ENCODE data around the gene IFITM5.

Gene IFITM5

GRCh38 chr11:297586-298405 lies 1.5 kb downstream of the IFITM5 start:
- no peak overlapping the region for H3K4me3 ChIP-seq (ENCODE audit: low read depth, low read length)
- no peak for DNase-seq (ENCODE audit: low read depth)

DNA sequence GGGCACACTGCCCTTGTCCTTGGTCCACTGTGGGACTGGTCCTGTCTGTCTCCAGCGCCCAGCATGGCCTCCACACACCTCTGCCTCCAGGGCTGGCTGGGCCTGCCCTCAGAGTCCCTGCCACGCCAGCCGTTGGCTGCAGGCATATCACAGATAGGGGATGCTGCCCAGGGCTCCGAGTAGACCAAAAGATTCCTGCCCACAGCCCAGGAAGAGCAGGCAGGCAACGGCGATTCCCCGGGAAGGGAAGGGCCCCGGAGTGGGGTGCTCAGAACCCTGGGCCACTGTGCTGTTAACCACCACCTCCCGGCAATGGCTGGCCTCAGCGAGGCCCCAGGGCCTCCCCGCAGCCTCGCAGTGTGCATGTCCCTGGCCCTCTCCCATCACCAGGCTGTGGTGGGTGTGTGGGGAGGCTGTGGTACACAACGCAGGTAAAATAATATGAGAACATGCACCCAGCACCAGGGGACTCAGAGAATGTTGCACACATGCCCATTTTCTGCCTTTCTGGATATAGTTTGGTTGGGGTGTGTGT lies 2.2 kb downstream of the IFITM5 start:
- DNase-seq (ENCODE audit: low read depth) = no peak
- no peak overlapping the region for H3K4me3 ChIP-seq (ENCODE audit: low read depth, low read length)

DNA sequence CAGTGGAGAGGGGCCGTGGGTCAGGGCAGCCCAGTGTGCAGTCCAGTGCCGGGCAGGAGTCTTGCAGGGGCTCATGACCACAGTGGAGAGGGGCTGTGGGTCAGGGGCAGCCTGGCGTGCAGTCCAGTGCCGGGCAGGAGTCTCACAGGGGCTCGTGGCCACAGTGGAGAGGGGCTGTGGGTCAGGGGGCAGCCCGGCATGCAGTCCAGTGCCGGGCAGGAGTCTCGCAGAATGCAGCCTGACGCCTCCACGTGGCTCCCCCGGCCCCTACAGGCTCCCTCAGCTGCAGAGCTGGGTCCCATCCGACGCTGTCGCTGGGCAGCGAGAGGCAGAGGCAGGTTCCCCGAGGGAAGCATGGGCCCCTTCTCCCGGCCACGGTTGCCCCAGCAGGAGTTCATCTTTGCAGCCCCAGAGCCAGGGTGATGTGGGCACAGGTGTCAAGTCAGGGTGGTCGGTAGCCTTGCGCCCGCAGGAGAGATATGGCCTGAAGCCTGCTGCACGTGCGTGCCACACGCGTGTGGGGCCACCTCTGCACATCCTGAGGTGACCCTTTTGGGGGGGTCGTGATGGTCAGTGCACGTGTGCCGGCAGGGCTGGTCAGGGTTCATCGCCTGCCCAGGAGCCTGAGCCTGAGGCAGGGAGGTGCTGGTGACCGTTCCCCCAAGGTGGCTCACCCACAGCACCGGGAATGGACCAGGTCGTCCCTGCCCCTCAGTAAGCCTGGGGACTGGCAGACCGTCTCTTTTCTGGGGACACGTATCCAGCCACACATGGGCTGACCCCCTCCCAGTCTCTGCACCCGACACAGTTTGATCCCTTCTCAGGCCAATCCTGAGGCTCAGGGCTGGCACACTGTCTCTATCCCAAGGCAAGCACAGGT lies 2.9 kb downstream of the IFITM5 start:
- no peak overlapping the region for H3K4me3 ChIP-seq (ENCODE audit: low read depth, low read length)
- no peak for DNase-seq (ENCODE audit: low read depth)

- no peak overlapping the region for H3K4me3 ChIP-seq (ENCODE audit: low read depth, low read length)
- no peak for DNase-seq (ENCODE audit: low read depth)
Observed at GRCh38 chr11:295351-296170, 3.8 kb downstream of the IFITM5 start.

- no peak overlapping the region for H3K4me3 ChIP-seq (ENCODE audit: low read depth, low read length)
- DNase-seq (ENCODE audit: low read depth) = no peak
Observed at GRCh38 chr11:294780-295179, 4.5 kb downstream of the IFITM5 start.

DNA sequence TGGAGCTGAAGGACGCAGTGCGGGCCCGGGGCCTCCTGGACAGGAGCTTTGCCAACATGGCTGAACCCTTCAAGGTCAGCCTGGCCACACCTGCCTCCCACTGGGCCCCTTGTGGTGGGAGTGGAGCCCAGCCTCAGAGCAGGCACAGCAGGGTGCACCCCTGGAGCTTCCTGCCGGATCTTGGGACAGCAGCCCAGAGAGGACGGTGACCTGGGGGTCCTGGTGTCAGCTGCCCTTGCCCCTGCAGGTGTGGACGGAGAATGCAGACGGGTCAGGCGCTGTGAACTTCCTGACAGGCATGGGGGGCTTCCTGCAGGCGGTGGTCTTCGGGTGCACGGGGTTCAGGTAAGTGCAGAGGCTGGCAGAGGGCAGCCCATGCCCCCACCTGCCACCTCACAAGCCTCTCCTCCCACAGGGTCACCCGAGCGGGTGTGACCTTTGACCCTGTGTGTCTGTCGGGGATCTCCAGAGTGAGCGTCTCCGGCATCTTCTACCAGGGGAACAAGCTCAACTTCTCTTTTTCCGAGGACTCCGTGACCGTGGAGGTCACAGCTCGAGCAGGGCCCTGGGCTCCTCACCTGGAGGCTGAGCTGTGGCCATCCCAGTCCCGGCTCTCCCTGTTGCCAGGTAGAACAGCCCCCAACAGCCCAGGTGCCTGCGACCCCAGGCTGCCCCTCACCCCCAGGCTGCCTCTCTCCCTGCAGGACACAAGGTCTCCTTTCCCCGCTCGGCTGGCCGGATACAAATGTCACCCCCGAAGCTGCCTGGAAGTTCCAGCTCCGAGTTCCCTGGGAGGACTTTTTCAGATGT lies 5.3 kb downstream of the IFITM5 start:
- no peak overlapping the region for H3K4me3 ChIP-seq (ENCODE audit: low read depth, low read length)
- no peak for DNase-seq (ENCODE audit: low read depth)

- no peak for DNase-seq (ENCODE audit: low read depth)
- H3K4me3 ChIP-seq (ENCODE audit: low read depth, low read length) = no peak overlapping the region
Observed at GRCh38 chr11:293271-293851, 6.0 kb downstream of the IFITM5 start.

- H3K4me3 ChIP-seq (ENCODE audit: low read depth, low read length) = no peak overlapping the region
- no peak for DNase-seq (ENCODE audit: low read depth)
Observed at GRCh38 chr11:292211-293121, 6.9 kb downstream of the IFITM5 start.

GRCh38 chr11:291281-292210 lies 7.8 kb downstream of the IFITM5 start:
- no peak for DNase-seq (ENCODE audit: low read depth)
- H3K4me3 ChIP-seq (ENCODE audit: low read depth, low read length) = no peak overlapping the region

DNA sequence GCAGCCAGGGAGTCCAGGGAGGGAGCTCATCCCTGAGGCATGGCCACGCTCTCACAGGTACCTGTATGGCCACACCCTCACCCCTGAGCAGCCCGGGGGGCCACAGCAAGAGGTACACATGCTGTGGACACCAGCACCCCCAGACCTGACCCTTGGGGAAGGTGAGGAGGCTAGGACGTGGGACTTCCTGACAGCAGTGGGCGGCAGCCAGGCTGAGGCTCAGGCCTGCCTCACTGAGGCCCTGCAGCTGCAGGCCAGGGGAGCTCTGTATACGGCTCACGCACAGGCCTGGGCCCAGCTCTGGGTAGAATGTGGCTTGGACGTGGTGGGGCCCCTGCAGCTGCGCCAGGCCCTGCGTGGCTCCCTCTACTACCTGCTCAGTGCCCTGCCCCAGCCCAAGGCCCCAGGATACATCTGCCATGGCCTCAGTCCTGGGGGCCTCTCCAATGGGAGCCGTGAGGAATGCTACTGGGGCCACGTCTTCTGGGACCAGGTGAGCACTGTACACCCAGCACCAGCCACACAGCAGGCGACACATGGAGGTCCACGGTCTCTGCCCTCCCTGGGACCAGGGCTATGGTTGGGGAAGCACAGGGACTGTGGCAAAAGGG lies 8.6 kb downstream of the IFITM5 start:
- H3K4me3 ChIP-seq (ENCODE audit: low read depth, low read length) = no peak overlapping the region
- DNase-seq (ENCODE audit: low read depth) = no peak

DNA sequence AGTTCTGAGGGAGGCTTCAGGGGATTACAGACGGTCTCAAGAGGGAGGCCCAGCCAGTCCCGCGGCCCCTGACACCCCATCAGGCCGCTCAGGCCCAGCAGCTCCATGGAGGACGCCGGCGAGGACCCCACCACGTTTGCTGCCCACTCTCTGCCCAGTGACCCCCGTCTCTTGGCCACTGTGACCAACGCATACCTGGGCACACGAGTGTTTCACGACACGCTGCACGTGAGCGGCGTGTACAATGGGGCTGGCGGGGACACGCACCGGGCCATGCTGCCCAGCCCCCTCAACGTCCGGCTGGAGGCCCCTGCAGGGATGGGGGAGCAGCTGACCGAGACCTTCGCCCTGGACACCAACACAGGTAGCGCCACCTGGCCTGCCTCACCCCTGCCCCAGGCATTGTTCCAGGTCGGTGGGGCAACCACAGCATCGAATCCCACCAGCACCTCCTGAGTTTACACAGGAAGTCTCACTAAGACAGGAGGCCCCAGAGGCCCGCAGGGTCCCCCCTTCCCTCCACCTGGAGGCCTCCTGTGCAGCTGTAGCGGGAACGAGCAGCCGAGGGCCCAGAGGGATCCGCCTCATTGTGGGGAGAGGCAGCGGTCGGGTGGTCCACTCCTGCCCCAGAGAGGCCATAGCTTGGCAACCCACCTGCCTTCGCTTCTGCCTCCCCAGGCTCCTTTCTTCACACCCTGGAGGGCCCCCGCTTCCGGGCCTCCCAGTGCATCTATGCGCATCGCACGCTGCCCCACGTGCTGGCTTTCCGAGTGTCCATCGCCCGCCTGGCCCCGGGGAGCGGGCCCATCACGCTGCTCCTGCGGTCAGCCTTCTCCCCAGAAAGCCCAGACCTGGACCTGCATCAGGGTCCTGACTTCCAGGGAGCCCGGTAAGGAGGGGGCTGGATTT lies 9.4 kb downstream of the IFITM5 start:
- DNase-seq (ENCODE audit: low read depth) = no peak
- H3K4me3 ChIP-seq (ENCODE audit: low read depth, low read length) = peak overlapping the region; percentile 39

DNA sequence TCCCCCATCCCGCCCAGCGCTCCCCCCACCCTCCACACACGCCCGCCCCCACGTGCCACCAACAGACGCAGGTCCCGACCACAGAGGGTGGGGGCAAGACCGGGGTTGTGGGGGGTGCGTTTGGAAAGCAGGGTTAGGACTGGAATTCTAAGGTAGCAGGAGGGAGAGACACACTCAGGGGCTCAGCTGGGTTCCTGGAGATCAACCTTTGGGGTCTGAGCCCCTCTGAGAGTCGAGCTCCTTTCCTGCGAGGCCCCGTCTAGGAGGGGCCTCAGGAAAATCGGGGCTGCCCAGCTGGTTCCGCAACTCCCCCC lies 10.0 kb downstream of the IFITM5 start:
- peak overlapping the region; percentile 39 for H3K4me3 ChIP-seq (ENCODE audit: low read depth, low read length)
- no peak for DNase-seq (ENCODE audit: low read depth)

- DNase-seq (ENCODE audit: low read depth) = no peak
- H3K4me3 ChIP-seq (ENCODE audit: low read depth, low read length) = peak within 1 kb of the TSS; percentile 48
Observed at GRCh38 chr11:288478-289397, 10.6 kb downstream of the IFITM5 start, which contains the start of gene PGGHG. Gene PGGHG, plus strand, starts transcription at chr11:289126. Its CDS starts 691 bp downstream, at chr11:289817.

DNA sequence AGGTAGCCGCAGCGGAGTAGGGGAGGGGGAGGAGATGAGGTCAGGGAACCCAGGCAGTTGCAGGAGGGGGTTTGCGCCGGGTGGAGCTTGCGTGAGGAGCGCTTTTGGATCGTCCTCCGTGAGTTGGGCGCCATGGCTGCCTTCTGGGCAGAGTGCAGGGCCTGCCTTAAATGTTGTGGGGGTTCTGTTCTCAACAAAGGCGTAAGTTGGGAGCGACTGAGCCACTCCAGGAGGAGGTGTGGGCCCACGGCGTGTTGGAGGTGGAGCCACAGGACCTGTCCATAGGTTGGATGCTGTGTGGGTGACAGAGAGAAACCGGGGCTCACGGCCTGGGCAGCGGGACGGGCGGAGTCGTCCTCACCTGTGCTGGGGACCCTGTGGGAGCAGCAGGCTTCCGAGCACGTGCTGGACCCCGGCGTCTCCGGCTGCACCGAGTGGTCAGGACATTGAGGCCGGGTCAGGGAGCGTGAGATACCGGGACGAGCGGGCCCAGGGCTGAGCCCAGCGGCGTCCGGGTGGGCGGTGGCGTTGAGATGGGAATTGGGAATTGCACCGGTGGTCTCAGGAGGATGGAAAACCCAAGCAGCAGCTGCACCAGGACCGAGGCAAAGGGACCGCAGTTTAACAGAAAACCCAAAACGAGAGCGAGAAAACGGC lies 11.4 kb downstream of the IFITM5 start:
- DNase-seq (ENCODE audit: low read depth) = no peak
- peak overlapping the region; percentile 48 for H3K4me3 ChIP-seq (ENCODE audit: low read depth, low read length)
